ENCODE measurements around the gene MSI2. TPM values are rescaled to one million over a fixed set of nuclear protein-coding genes. Genes with fewer than 3 reads are reported as not detected.

Gene MSI2
- total RNA-seq, 1 donor from 2014 or later = 67.9 TPM

DNA sequence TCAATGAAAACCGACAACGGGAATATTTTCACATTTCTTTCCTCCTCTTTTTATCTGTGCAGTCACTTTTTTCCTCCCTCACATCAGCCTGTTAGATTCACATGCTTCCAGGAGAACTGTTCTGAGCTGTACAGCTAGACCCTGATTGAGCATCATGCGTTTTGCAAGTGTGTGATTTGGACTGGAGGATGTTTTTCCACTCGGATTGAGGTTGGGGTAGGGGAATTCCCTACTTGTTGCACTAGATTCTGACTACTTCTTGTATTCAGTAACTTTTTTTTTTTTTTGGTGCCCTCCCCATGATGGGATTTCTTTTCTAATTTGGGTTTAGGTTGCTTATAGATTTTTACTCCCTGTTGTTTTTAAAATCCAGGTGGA lies 4.8 kb downstream of the MSI2 start:
- H3K4me1 Mint-ChIP-seq (ENCODE audit: low read depth, unreplicated experiment) = peaks cover 26% of the 10 kb centered on the region
- no peak for DNase-seq (ENCODE audit: low read depth)

DNA sequence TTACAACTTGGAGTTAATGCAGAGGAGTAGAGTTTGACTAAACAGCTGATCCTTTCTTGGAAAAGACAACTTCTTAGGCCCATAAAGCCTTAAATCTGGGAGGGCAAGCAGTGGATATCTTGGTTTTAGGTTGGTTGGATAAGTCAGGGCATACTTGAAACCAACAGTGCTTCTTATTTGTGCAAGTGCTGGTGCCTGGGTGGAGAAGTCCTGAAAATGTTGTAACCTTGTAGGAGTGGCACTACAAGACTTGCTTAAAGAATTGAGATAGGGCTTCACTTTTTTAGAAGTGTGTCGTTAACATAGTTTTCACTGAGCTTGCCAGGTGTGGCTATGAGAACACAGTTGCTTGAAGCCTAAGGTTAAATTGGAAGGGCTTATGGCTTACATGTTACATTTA lies 6.2 kb downstream of the MSI2 start:
- Histone ChIP-seq H3K27ac (ENCODE audit: low read depth, low read length) (no peak overlapping the region), H3K27me3 (ENCODE audit: insufficient read depth, low read length) (no peaks in the 10 kb centered on the region), H3K36me3 (ENCODE audit: insufficient read depth, low read length) (peaks cover 19% of the 10 kb centered on the region), H3K9me3 (ENCODE audit: insufficient read depth, low read depth, low read length) (no peaks in the 10 kb centered on the region), H2AFZ (ENCODE audit: low read depth, low read length) (no peak overlapping the region), H3K79me2 (ENCODE audit: insufficient read depth, low read length) (peaks cover 57% of the 10 kb centered on the region), H3K4me2 (ENCODE audit: low read length) (no peak overlapping the region), H3K4me1 (ENCODE audit: insufficient read depth, low read length) (peaks cover 8% of the 10 kb centered on the region), H3K9ac (ENCODE audit: low read length) (no peak overlapping the region), H3K4me3 (ENCODE audit: insufficient read depth, low read depth, low read length) (no peak overlapping the region), H4K20me1 (ENCODE audit: insufficient read depth, low read length) (peaks cover 62% of the 10 kb centered on the region)
- peaks cover 26% of the 10 kb centered on the region for H3K4me1 Mint-ChIP-seq (ENCODE audit: low read depth, unreplicated experiment)
- peaks cover 29% of the 10 kb centered on the region for H3K36me3 Mint-ChIP-seq (ENCODE audit: low read depth, unreplicated experiment)
- no peaks in the 10 kb centered on the region for H3K27me3 Mint-ChIP-seq (ENCODE audit: low read depth, unreplicated experiment)
- FAIRE-seq (no peak), DNase-seq (ENCODE audit: low read depth) (no peak)
- no peak overlapping the region for H3K27ac Mint-ChIP-seq (ENCODE audit: unreplicated experiment)
- no peak for TF ChIP-seq EZH2 (IDR thresholded peaks at IDR 0.05; ENCODE audit: insufficient read depth, low read length)
- TF ChIP-seq, protein P1, sequence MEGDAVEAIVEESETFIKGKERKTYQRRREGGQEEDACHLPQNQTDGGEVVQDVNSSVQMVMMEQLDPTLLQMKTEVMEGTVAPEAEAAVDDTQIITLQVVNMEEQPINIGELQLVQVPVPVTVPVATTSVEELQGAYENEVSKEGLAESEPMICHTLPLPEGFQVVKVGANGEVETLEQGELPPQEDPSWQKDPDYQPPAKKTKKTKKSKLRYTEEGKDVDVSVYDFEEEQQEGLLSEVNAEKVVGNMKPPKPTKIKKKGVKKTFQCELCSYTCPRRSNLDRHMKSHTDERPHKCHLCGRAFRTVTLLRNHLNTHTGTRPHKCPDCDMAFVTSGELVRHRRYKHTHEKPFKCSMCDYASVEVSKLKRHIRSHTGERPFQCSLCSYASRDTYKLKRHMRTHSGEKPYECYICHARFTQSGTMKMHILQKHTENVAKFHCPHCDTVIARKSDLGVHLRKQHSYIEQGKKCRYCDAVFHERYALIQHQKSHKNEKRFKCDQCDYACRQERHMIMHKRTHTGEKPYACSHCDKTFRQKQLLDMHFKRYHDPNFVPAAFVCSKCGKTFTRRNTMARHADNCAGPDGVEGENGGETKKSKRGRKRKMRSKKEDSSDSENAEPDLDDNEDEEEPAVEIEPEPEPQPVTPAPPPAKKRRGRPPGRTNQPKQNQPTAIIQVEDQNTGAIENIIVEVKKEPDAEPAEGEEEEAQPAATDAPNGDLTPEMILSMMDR (IDR thresholded peaks at IDR 0.05; ENCODE audit: insufficient read depth, low read depth, low read length) = no peak
- no peak overlapping the region for H3K4me3 Mint-ChIP-seq (ENCODE audit: unreplicated experiment)
- no peaks in the 10 kb centered on the region for H3K9me3 Mint-ChIP-seq (ENCODE audit: unreplicated experiment)

More for the DNA sequence above, 4.8 kb downstream of the MSI2 start:
- Histone ChIP-seq H3K4me1 (ENCODE audit: insufficient read depth, low read length) (peaks cover 8% of the 10 kb centered on the region), H2AFZ (ENCODE audit: low read depth, low read length) (no peak overlapping the region), H4K20me1 (ENCODE audit: insufficient read depth, low read length) (peaks cover 52% of the 10 kb centered on the region), H3K27me3 (ENCODE audit: insufficient read depth, low read length) (no peaks in the 10 kb centered on the region), H3K4me2 (ENCODE audit: low read length) (no peak overlapping the region), H3K27ac (ENCODE audit: low read depth, low read length) (no peak overlapping the region), H3K9me3 (ENCODE audit: insufficient read depth, low read depth, low read length) (no peaks in the 10 kb centered on the region), H3K79me2 (ENCODE audit: insufficient read depth, low read length) (peaks cover 56% of the 10 kb centered on the region), H3K4me3 (ENCODE audit: insufficient read depth, low read depth, low read length) (no peak overlapping the region), H3K9ac (ENCODE audit: low read length) (no peak overlapping the region), H3K36me3 (ENCODE audit: insufficient read depth, low read length) (peaks cover 19% of the 10 kb centered on the region)
- no peak for FAIRE-seq
- Mint-ChIP-seq H3K27ac (ENCODE audit: unreplicated experiment) (no peak overlapping the region), H3K4me3 (ENCODE audit: unreplicated experiment) (no peak overlapping the region), H3K36me3 (ENCODE audit: low read depth, unreplicated experiment) (peaks cover 21% of the 10 kb centered on the region), H3K27me3 (ENCODE audit: low read depth, unreplicated experiment) (no peaks in the 10 kb centered on the region), H3K9me3 (ENCODE audit: unreplicated experiment) (no peaks in the 10 kb centered on the region)
- no peak for TF ChIP-seq EZH2 (IDR thresholded peaks at IDR 0.05; ENCODE audit: insufficient read depth, low read length)
- TF ChIP-seq, protein P1 (IDR thresholded peaks at IDR 0.05; ENCODE audit: insufficient read depth, low read depth, low read length) = no peak

DNA sequence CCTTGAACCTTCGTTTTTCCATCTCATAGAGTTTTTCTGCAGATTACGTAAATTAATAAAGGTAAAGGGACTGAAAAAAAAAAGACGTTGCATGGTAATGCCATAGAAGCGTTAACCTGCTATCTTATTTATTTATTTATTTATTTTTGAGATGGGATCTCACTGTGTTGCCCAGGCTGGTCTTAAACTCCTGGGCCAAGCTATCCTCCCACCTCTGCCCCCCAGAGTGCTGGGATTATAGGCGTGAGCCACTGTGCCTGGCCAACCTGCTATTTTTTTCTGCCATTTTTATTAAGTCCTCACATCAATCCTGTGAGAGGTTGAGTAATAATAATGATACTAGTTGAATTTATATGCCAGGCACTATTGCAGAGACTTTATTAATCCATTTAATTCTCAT lies 7.9 kb downstream of the MSI2 start:
- no peaks in the 10 kb centered on the region for H3K9me3 ChIP-seq (ENCODE audit: insufficient read depth, low read depth, low read length)
- H4K20me1 ChIP-seq (ENCODE audit: insufficient read depth, low read length) = peaks cover 63% of the 10 kb centered on the region
- H3K4me2 ChIP-seq (ENCODE audit: low read length) = no peak overlapping the region
- H3K9me3 Mint-ChIP-seq (ENCODE audit: unreplicated experiment) = no peaks in the 10 kb centered on the region
- TF ChIP-seq, protein P1 (IDR thresholded peaks at IDR 0.05; ENCODE audit: insufficient read depth, low read depth, low read length) = no peak
- no peak for TF ChIP-seq EZH2 (IDR thresholded peaks at IDR 0.05; ENCODE audit: insufficient read depth, low read length)
- DNase-seq (ENCODE audit: low read depth) (no peak), FAIRE-seq (no peak)
- peaks cover 53% of the 10 kb centered on the region for H3K79me2 ChIP-seq (ENCODE audit: insufficient read depth, low read length)
- no peak overlapping the region for H2AFZ ChIP-seq (ENCODE audit: low read depth, low read length)
- no peaks in the 10 kb centered on the region for H3K4me1 ChIP-seq (ENCODE audit: insufficient read depth, low read length)
- H3K36me3 Mint-ChIP-seq (ENCODE audit: low read depth, unreplicated experiment) = peaks cover 40% of the 10 kb centered on the region
- no peaks in the 10 kb centered on the region for H3K27me3 ChIP-seq (ENCODE audit: insufficient read depth, low read length)
- no peaks in the 10 kb centered on the region for H3K27me3 Mint-ChIP-seq (ENCODE audit: low read depth, unreplicated experiment)
- H3K9ac ChIP-seq (ENCODE audit: low read length) = no peak overlapping the region
- peaks cover 22% of the 10 kb centered on the region for H3K36me3 ChIP-seq (ENCODE audit: insufficient read depth, low read length)
- no peak overlapping the region for H3K27ac Mint-ChIP-seq (ENCODE audit: unreplicated experiment)
- no peak overlapping the region for H3K27ac ChIP-seq (ENCODE audit: low read depth, low read length)
- peaks cover 19% of the 10 kb centered on the region for H3K4me1 Mint-ChIP-seq (ENCODE audit: low read depth, unreplicated experiment)
- no peak overlapping the region for H3K4me3 Mint-ChIP-seq (ENCODE audit: unreplicated experiment)
- H3K4me3 ChIP-seq (ENCODE audit: insufficient read depth, low read depth, low read length) = no peak overlapping the region
